Measurements from ENCODE around the gene TRIP10.
"Not testable (repeated sequence)": the region's sequence is repeated elsewhere in the genome, so short reads cannot be mapped to it uniquely, and the experiment has no call there.

The TRIP10 gene

DNA sequence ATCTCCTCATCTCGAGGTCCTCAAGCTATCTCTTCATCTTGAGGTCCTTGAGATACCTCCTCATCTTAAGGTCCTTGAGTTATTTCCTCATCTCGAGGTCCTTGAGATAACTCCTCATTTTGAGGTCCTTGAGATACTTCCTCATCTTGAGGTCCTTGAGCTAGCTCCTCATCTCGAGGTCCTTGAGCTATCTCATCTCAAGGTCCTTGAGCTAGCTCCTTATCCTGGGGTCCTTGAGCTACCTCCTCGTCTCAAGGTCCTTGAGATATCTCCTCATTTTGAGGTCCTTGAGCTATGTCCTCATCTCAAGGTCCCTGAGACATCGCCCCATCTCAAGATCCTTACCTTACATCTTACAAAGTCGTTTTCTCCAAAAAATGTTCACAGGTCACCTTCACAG is 51.8 kb downstream of the TRIP10 start:
- TF ChIP-seq, protein P1, sequence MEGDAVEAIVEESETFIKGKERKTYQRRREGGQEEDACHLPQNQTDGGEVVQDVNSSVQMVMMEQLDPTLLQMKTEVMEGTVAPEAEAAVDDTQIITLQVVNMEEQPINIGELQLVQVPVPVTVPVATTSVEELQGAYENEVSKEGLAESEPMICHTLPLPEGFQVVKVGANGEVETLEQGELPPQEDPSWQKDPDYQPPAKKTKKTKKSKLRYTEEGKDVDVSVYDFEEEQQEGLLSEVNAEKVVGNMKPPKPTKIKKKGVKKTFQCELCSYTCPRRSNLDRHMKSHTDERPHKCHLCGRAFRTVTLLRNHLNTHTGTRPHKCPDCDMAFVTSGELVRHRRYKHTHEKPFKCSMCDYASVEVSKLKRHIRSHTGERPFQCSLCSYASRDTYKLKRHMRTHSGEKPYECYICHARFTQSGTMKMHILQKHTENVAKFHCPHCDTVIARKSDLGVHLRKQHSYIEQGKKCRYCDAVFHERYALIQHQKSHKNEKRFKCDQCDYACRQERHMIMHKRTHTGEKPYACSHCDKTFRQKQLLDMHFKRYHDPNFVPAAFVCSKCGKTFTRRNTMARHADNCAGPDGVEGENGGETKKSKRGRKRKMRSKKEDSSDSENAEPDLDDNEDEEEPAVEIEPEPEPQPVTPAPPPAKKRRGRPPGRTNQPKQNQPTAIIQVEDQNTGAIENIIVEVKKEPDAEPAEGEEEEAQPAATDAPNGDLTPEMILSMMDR (IDR thresholded peaks at IDR 0.05; ENCODE audit: extremely low read depth, missing control alignments), result no peak
- no peak for DNase-seq (ENCODE audit: low spot score)

DNA sequence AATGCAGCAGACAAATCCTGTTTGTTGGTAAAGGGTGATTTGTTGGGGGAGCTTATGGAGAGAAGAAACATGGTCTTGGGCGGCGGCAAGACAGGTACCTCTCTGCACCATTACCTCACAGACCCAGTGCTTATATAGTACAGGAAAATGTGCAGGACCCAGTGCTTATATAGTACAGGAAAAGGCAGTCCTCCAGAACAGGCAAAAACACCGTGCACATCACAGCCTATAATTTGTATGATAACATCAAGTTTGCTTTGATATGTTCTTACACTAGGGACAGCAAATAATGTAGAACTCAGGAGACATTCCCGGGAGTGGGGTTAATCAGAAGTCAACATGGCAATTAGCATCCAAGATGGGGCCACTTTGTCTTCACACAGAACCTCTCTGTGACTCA is 53.9 kb downstream of the TRIP10 start:
- TF ChIP-seq, protein P1 (IDR thresholded peaks at IDR 0.05; ENCODE audit: extremely low read depth, missing control alignments), result no peak
- DNase-seq (ENCODE audit: low spot score), result no peak

DNA sequence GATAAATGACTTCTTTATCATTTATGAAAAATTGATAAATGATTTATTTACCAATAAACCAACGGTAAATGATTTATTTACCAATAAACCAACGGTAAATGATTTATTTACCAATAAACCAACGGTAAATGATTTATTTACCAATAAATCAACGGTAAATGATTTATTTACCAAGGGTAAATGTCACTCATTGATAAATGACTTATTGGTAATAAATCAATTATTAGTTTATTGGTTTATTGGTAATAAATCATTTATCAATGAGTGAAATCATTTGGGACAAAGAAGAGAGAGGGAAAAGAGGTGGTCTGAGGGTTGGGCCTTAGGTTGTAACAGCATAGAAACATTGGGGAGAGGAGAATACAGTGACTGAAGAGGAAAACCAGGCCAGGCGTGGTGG is 54.5 kb downstream of the TRIP10 start:
- TF ChIP-seq, protein P1 (IDR thresholded peaks at IDR 0.05; ENCODE audit: extremely low read depth, missing control alignments), result no peak
- DNase-seq (ENCODE audit: low spot score), result no peak

DNA sequence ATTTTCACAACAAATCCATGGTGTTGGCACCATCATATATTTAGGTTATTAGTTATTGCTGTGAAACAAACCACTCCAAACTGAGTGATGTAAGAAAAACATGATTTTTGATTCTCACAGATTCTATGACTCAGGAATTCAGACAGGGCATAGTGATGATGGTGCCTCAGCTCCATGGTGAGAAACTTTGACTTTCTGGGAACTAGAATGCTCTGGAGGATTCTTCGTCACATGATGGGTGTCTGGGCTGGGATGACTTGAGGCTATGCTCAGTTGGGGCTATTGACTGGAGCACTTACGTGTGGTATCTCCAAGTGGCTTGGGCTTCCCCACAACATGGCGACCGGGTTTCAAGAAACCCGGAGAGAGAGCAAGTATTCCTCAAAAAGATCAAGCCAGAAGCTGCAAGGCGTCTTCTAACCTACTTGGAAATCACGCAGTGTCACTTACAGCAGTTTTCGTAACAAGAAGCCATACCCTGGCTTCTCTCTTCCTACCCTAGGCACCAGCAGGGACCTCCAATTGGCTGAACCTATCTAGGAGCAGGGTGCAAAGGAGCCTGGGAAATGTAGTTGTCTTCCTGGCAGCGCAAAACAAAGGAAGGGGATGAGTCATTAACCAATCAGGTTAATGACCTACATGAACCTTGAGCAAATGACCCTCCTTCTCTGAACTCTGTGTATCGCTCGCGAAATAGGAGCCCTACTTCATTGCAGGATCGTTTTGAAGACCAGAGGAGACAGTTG is 55.4 kb downstream of the TRIP10 start:
- TF ChIP-seq, protein P1 (IDR thresholded peaks at IDR 0.05; ENCODE audit: extremely low read depth, missing control alignments), result no peak
- DNase-seq (ENCODE audit: low spot score), result no peak

DNA sequence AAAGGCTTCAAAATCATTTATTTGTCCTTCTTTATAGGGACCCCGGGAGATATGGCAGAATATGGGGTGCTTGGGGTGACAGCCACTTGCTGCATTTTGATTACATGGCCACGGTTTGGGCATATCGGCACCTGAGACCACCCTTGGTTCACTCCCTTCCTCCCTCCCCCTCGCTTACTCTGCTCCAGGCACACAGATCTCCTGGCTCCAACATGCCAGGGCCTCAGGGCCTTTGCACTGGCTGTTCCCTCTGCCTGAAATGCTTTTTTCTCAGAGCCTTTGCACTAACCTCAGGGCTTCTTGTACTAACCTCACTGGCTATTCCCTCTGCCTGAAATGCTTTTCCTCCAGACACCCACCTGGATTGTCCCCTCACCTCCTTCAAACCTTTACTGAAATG is 56.8 kb downstream of the TRIP10 start:
- no peak for DNase-seq (ENCODE audit: low spot score)
- TF ChIP-seq, protein P1 (IDR thresholded peaks at IDR 0.05; ENCODE audit: extremely low read depth, missing control alignments), result no peak

DNA sequence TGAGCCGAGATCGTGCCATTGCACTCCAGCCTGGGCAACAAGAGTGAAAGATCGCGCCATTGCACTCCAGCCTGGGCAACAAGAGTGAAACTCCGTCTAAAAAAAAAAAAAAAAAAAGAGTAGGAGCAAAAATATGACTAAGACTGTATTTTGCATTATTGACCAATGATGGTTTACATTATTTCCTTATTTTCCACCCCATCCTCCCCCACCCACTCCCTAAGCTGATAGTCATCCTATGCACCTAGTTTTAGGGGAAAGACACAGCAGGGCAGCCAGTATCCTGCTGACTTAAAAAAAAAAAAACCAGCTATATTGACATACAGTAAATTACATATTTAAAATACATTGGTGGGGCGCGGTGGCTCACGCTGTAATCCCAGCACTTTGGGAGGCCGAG is 58.2 kb downstream of the TRIP10 start:
- no peak for DNase-seq (ENCODE audit: low spot score)
- TF ChIP-seq, protein P1 (IDR thresholded peaks at IDR 0.05; ENCODE audit: extremely low read depth, missing control alignments), result no peak

DNA sequence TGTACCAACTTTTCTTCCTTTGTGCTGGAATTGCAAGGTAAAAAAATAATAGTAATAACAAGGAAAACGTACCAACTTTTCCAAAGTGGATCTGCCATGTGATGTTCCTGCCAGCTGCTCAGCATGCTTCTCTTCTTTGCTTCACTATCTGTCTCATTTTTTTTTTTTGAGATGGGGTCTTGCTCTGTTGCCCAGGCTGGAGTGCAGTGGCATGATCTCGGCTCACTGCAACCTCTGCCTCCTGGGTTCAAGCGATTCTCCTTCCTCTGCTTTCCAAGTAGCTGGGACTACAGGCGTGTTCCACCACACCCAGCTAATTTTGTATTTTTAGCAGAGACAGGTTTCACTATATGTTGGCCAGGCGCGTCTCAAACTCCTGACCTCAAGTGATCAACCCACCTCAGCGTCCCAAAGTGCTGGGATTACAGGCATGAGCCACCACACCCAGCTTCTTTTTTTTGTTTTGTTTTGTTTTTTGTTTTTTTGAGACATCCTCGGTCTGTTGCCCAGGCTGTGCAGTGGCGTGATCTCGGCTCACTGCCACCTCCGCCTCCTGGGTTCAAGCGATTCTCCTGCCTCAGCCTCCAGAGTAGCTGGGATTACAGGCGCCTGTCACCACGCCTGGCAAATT is 60.8 kb downstream of the TRIP10 start:
- DNase-seq (ENCODE audit: low spot score), result not testable (repeated sequence)

Measured in GM20000 (cell line).